ENCODE measurements around the gene RUBCN.
"Not testable (repeated sequence)": the region's sequence is repeated elsewhere in the genome, so short reads cannot be mapped to it uniquely, and the experiment has no call there.

RUBCN gene

GRCh38 chr3:197637556-197637955, 99.1 kb downstream of the RUBCN start:
- not testable (repeated sequence) for H3K4me1 Mint-ChIP-seq (ENCODE audit: low read depth); H3K27ac Mint-ChIP-seq; H3K36me3 Mint-ChIP-seq (ENCODE audit: low read depth); H3K27me3 Mint-ChIP-seq; H3K9me3 Mint-ChIP-seq; H3K4me3 Mint-ChIP-seq

DNA sequence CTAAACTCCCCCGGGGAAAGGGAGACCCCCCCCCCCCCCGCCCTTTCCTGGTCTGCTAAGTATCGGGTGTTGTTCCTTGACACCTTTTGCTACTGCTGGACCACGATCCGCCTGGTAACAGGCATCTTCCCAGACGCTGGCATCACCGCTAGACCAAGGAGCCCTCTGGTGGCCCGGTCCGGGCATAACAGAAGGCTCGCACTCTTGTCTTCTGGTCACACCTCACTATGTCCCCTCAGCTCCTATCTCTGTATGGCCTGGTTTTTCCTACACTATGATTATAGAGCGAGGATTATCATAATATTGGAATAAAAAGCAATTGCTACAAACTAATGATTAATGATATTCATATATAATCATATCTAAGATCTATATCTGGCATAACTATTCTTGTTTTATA, 104.7 kb downstream of the RUBCN start:
- H3K27me3 Mint-ChIP-seq; H3K9me3 Mint-ChIP-seq; H3K4me3 Mint-ChIP-seq; H3K4me1 Mint-ChIP-seq (ENCODE audit: low read depth); H3K27ac Mint-ChIP-seq; H3K36me3 Mint-ChIP-seq (ENCODE audit: low read depth): not testable (repeated sequence)

- H3K4me3 Mint-ChIP-seq; H3K27ac Mint-ChIP-seq; H3K9me3 Mint-ChIP-seq; H3K36me3 Mint-ChIP-seq (ENCODE audit: low read depth); H3K27me3 Mint-ChIP-seq: not testable (repeated sequence)
- H3K4me1 Mint-ChIP-seq (ENCODE audit: low read depth): peaks cover 10% of the 10 kb centered on the region
Measured at GRCh38 chr3:197630766-197631165, 105.9 kb downstream of the RUBCN start.

- H3K27ac Mint-ChIP-seq; H3K4me3 Mint-ChIP-seq; H3K36me3 Mint-ChIP-seq (ENCODE audit: low read depth); H3K9me3 Mint-ChIP-seq; H3K27me3 Mint-ChIP-seq: not testable (repeated sequence)
- peaks cover 10% of the 10 kb centered on the region for H3K4me1 Mint-ChIP-seq (ENCODE audit: low read depth)
Measured at GRCh38 chr3:197629286-197629685, 107.4 kb downstream of the RUBCN start.

GRCh38 chr3:197627772-197628523, 108.8 kb downstream of the RUBCN start:
- Mint-ChIP-seq H3K4me3 (peak overlapping the region; percentile 70), H3K4me1 (ENCODE audit: low read depth) (peaks cover 10% of the 10 kb centered on the region), H3K27ac (peak overlapping the region; percentile 26)
- not testable (repeated sequence) for H3K36me3 Mint-ChIP-seq (ENCODE audit: low read depth); H3K27me3 Mint-ChIP-seq; H3K9me3 Mint-ChIP-seq

- not testable (repeated sequence) for H3K9me3 Mint-ChIP-seq; H3K27me3 Mint-ChIP-seq; H3K27ac Mint-ChIP-seq; H3K36me3 Mint-ChIP-seq (ENCODE audit: low read depth)
- peak overlapping the region; percentile 82 for H3K4me3 Mint-ChIP-seq
- H3K4me1 Mint-ChIP-seq (ENCODE audit: low read depth): peaks cover 10% of the 10 kb centered on the region
Measured at GRCh38 chr3:197627158-197627771, 109.4 kb downstream of the RUBCN start.

DNA sequence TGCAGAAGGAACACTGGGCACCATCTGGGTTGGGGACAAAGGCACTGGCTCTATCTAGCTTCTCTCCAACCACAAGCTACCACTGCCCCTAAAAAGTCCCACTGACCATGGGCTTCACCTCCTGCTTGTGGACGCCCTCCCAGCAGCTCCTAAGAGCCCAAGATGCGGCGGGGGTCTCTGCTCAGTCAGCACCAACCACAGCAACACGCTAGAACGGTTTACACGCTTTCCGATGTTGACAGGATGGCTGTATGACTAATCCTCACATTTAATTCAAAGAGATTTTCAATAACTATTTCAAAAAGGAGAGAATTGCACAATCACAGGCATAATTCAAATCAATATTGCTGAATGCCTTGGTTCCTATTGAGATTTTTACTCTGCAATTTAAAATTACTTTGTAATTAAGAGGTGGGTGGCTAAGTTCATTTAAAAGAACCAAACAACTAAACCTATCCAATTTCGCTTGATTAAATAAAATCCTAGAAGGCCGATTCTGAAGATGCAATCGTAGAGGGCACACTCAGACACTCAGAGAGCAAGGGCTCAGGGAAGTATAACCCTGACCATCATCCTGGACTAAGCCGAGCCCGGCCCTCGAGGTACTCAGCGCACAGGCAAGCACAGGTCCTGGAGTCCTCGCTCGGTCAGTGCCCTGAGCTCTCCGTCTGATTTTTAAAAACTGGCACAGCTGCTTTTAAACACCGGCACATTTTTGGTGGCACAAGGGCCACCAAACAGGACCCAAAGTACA, 110.1 kb downstream of the RUBCN start:
- Mint-ChIP-seq H3K4me1 (ENCODE audit: low read depth) (peaks cover 10% of the 10 kb centered on the region), H3K4me3 (peak overlapping the region; percentile 82)
- not testable (repeated sequence) for H3K36me3 Mint-ChIP-seq (ENCODE audit: low read depth); H3K9me3 Mint-ChIP-seq; H3K27me3 Mint-ChIP-seq; H3K27ac Mint-ChIP-seq

GRCh38 chr3:197621478-197621877, 115.2 kb downstream of the RUBCN start:
- H3K4me1 Mint-ChIP-seq (ENCODE audit: low read depth); H3K27me3 Mint-ChIP-seq; H3K4me3 Mint-ChIP-seq; H3K9me3 Mint-ChIP-seq: not testable (repeated sequence)
- Mint-ChIP-seq H3K36me3 (ENCODE audit: low read depth) (peaks cover 47% of the 10 kb centered on the region), H3K27ac (peak overlapping the region; percentile 4)
